CD14-positive monocyte (primary cell): ENCODE measurements around the gene DACT1. TPM values are rescaled to one million over a fixed set of nuclear protein-coding genes. Genes with fewer than 3 reads are reported as not detected.

Experiments used
- DNase-seq, 3 donors: peaks; one replicate each; pipeline ENCODE4 v3.0.0-alpha.2; 2011 to 2022
- H2AFZ ChIP-seq: 2 replicates; pipeline ENCODE4 v1.6.0; 2012; ENCODE audit warnings: mild to moderate bottlenecking, low read depth, low read length, inconsistent platforms; ENCODE audit not compliant: insufficient read depth, poor library complexity, severe bottlenecking
- H3K27ac ChIP-seq, 2 donors: 1 replicate in 1 of 2; 2 replicates in 1 of 2; pipeline ENCODE4 v1.5.1; 2012 to 2013; ENCODE audit warnings: low read length in 2 of 2, control low read depth in 1 of 2, inconsistent platforms in 1 of 2, low read depth in 1 of 2, mild to moderate bottlenecking in 1 of 2
- H3K27me3 ChIP-seq, 2 donors: one replicate each; pipeline versions ENCODE4 v1.6.0 to v1.6.1; 2011 to 2013; ENCODE audit warnings: low read length in 2 of 2; ENCODE audit not compliant: control insufficient read depth in 2 of 2, insufficient read depth in 2 of 2
- H3K36me3 ChIP-seq, 2 donors: replicated peaks in 1 of 2; 1 replicate in 1 of 2; 2 replicates in 1 of 2; pipeline versions ENCODE4 v1.5.1 to v1.6.1; 2012 to 2013; ENCODE audit warnings: low read length in 2 of 2, control low read depth in 1 of 2, inconsistent platforms in 1 of 2, mild to moderate bottlenecking in 1 of 2; ENCODE audit not compliant: insufficient read depth in 2 of 2, control insufficient read depth in 1 of 2
- H3K4me1 ChIP-seq, 2 donors: 1 replicate in 1 of 2; 2 replicates in 1 of 2; pipeline versions ENCODE4 v1.5.1 to v1.6.1; 2012 to 2013; ENCODE audit warnings: low read length in 2 of 2, control low read depth in 1 of 2, inconsistent platforms in 1 of 2, mild to moderate bottlenecking in 1 of 2, moderate library complexity in 1 of 2; ENCODE audit not compliant: insufficient read depth in 2 of 2, control insufficient read depth in 1 of 2
- H3K4me2 ChIP-seq: replicated peaks from 2 replicates; pipeline ENCODE3; 2012; ENCODE audit warnings: low read length, moderate library complexity, mild to moderate bottlenecking; ENCODE audit not compliant: poor library complexity, severe bottlenecking; ENCODE audit errors: extremely low read depth
- H3K4me3 ChIP-seq, 3 experiments: fragments of 200-600 bp in 1 of 3; sonication (generic) in 1 of 3; replicated peaks in 1 of 3; 1 replicate in 2 of 3; 2 replicates in 1 of 3; pipeline ENCODE4 v1.5.1; 2011 to 2013; ENCODE audit warnings: low read length in 3 of 3, mild to moderate bottlenecking in 3 of 3, control low read depth in 2 of 3, low read depth in 2 of 3, inconsistent platforms in 1 of 3, moderate library complexity in 1 of 3
- H3K79me2 ChIP-seq: 2 replicates; pipeline ENCODE4 v1.6.0; 2012; ENCODE audit warnings: mild to moderate bottlenecking, control low read depth, inconsistent platforms, low read length, moderate library complexity; ENCODE audit not compliant: insufficient read depth
- H3K9ac ChIP-seq: 2 replicates; pipeline ENCODE4 v1.6.0; 2017; ENCODE audit warnings: low read length, mild to moderate bottlenecking; ENCODE audit not compliant: insufficient read depth, poor library complexity, severe bottlenecking
- H3K9me3 ChIP-seq, 2 donors: replicated peaks in 1 of 2; 1 replicate in 1 of 2; 2 replicates in 1 of 2; pipeline versions ENCODE4 v1.5.1 to v1.6.1; 2012 to 2013; ENCODE audit warnings: low read length in 2 of 2, control low read depth in 1 of 2; ENCODE audit not compliant: control insufficient read depth in 1 of 2, insufficient read depth in 1 of 2
- H4K20me1 ChIP-seq: 2 replicates; pipeline ENCODE4 v1.6.0; 2012; ENCODE audit warnings: mild to moderate bottlenecking, low read length, control low read depth, moderate library complexity; ENCODE audit not compliant: insufficient read depth
- H3K27ac Mint-ChIP-seq, 7 donors: one replicate each; pipeline ENCODE4 v1.8.0; 2020; ENCODE audit warnings: mild to moderate bottlenecking in 7 of 7, mixed read lengths in 7 of 7, moderate library complexity in 6 of 7, inconsistent platforms in 2 of 7
- H3K27me3 Mint-ChIP-seq, 3 donors: one replicate each; pipeline ENCODE4 v1.8.0; 2021 to 2022; ENCODE audit warnings: low read depth in 3 of 3, mild to moderate bottlenecking in 3 of 3, mixed read lengths in 3 of 3, moderate library complexity in 3 of 3, inconsistent platforms in 1 of 3
- H3K36me3 Mint-ChIP-seq, 2 donors: one replicate each; pipeline ENCODE4 v1.8.0; 2020; ENCODE audit warnings: mixed read lengths in 2 of 2, inconsistent platforms in 1 of 2, mild to moderate bottlenecking in 1 of 2
- H3K4me1 Mint-ChIP-seq: one replicate; pipeline ENCODE4 v1.8.0; 2020; ENCODE audit warnings: mild to moderate bottlenecking, mixed read lengths
- H3K4me3 Mint-ChIP-seq, 2 donors: one replicate each; pipeline ENCODE4 v1.8.0; 2020; ENCODE audit warnings: mild to moderate bottlenecking in 2 of 2, mixed read lengths in 2 of 2, moderate library complexity in 1 of 2
- H3K9me3 Mint-ChIP-seq, 7 donors: one replicate each; pipeline ENCODE4 v1.8.0; 2020 to 2022; ENCODE audit warnings: mixed read lengths in 7 of 7, mild to moderate bottlenecking in 6 of 7, moderate library complexity in 6 of 7, inconsistent platforms in 2 of 7
- WGBS: methylation state at CpG from one replicate; pipeline ENCODE4 v1.1.5; 2013; ENCODE audit warnings: missing lambda C conversion rate; ENCODE audit not compliant: insufficient coverage; 5-methylcytosine and 5-hydroxymethylcytosine counted together
- intact Hi-C, 2 donors: fragments of 100-400 bp; cut with micrococcal nuclease; formaldehyde crosslinking; loops; one replicate each; pipeline versions ENCODE4 v1.15.0 to v1.15.1; 2023
- polyA plus RNA-seq, 3 donors: library from polyadenylated mRNA; depleted of rRNA in 1 of 3; unstranded in 2 of 3; stranded (reverse) in 1 of 3; fragments of 300-500 nt in 2 of 3; fragments of >200 nt in 1 of 3; fragmentation: Illumina TruSeq in 2 of 3; gene quantifications; 1 replicate in 2 of 3; 2 replicates in 1 of 3; pipeline ENCODE4 v1.2.3, GENCODE V29; 2012 to 2021
- TF ChIP-seq, protein P1 (sequence below): fragments of 200-600 bp; IDR thresholded peaks from one replicate; pipeline ENCODE4 v1.8.0; 2022; ENCODE audit warnings: antibody characterized with exemption, mild to moderate bottlenecking

The DACT1 gene
- polyA plus RNA-seq, 3 donors, result 0.09 TPM; not detected in 2

DNA sequence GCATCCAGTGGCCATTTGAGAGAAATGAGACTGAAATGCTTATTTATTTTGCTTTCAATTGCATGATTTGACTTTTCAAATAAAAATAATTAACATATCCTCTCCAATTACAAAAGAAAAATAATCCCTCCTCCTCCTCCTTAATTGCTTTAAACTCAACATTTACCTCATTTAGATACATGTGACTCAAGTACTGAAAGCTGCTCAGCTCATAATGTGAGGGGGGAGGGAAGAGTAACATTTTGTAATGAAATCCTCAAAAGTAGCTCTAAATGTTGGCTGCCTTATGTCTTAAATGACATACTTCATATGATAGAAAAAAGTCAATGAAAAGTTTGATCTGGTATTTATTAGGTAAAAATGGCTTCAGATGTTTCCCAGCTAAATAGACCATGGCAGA, 29.0 kb downstream of the DACT1 start:
- Mint-ChIP-seq H3K9me3 (peaks cover 0 to 2% (median 0%) of the 10 kb centered on the region in 7 donors), H3K27ac (no peak overlapping the region), H3K4me3 (no peak overlapping the region), H3K36me3 (no peaks in the 10 kb centered on the region), H3K27me3 (peaks cover 0 to 2% (median 0%) of the 10 kb centered on the region in 3 donors), H3K4me1 (peaks cover 21% of the 10 kb centered on the region)
- TF ChIP-seq, protein P1, sequence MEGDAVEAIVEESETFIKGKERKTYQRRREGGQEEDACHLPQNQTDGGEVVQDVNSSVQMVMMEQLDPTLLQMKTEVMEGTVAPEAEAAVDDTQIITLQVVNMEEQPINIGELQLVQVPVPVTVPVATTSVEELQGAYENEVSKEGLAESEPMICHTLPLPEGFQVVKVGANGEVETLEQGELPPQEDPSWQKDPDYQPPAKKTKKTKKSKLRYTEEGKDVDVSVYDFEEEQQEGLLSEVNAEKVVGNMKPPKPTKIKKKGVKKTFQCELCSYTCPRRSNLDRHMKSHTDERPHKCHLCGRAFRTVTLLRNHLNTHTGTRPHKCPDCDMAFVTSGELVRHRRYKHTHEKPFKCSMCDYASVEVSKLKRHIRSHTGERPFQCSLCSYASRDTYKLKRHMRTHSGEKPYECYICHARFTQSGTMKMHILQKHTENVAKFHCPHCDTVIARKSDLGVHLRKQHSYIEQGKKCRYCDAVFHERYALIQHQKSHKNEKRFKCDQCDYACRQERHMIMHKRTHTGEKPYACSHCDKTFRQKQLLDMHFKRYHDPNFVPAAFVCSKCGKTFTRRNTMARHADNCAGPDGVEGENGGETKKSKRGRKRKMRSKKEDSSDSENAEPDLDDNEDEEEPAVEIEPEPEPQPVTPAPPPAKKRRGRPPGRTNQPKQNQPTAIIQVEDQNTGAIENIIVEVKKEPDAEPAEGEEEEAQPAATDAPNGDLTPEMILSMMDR, result no peak
- Histone ChIP-seq H2AFZ (no peak overlapping the region), H3K9me3 (no peaks in the 10 kb centered on the region), H3K27ac (no peak overlapping the region), H3K79me2 (no peaks in the 10 kb centered on the region), H3K36me3 (no peaks in the 10 kb centered on the region), H3K4me1 (no peaks in the 10 kb centered on the region), H3K4me2 (no peak overlapping the region), H3K9ac (no peak overlapping the region), H3K27me3 (no peaks in the 10 kb centered on the region), H3K4me3 (no peak overlapping the region), H4K20me1 (no peaks in the 10 kb centered on the region)
- DNase-seq, result no peak
- intact Hi-C loops, result no loop called here

DNA sequence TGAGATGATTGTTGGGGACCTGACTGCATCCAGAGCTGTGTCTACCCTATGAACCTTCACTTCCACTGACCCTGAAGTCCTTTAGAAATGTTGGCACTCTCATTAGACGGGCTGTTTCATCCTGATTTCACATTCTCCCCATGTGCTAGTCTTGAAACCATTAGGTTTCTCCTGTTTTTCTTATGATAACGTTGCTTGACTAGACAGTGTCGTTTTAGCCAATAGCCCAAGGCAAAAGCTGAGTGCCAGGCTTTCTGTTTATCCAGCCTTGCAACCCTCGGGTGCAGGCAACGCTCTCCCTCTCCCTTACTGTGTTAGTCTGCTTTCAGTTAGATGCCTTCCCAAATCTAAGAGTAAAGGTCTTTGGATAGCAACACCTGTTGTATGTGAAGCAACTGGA, 30.1 kb downstream of the DACT1 start:
- H3K27me3 Mint-ChIP-seq, result peaks cover 0 to 3% (median 0%) of the 10 kb centered on the region in 3 donors
- Histone ChIP-seq H4K20me1 (no peaks in the 10 kb centered on the region), H3K79me2 (no peaks in the 10 kb centered on the region), H2AFZ (no peak overlapping the region), H3K4me2 (no peak overlapping the region), H3K4me1 (no peaks in the 10 kb centered on the region), H3K9ac (no peak overlapping the region), H3K9me3 (no peaks in the 10 kb centered on the region), H3K36me3 (no peaks in the 10 kb centered on the region), H3K4me3 (no peak overlapping the region), H3K27ac (no peak overlapping the region), H3K27me3 (no peaks in the 10 kb centered on the region)
- no peak for DNase-seq
- peaks cover 16% of the 10 kb centered on the region for H3K4me1 Mint-ChIP-seq
- TF ChIP-seq, protein P1, result no peak
- no peaks in the 10 kb centered on the region for H3K36me3 Mint-ChIP-seq
- no peak overlapping the region for H3K27ac Mint-ChIP-seq
- no peak overlapping the region for H3K4me3 Mint-ChIP-seq
- peaks cover 0 to 2% (median 0%) of the 10 kb centered on the region in 7 donors for H3K9me3 Mint-ChIP-seq
- intact Hi-C loops, result no loop called here
- WGBS, result 100% methylated on average over 2 of the region's 5 CpGs
